Ovary (tissue), 9 donors: ENCODE results near the gene BRWD1. TPM values are rescaled to one million over a fixed set of nuclear protein-coding genes. Genes with fewer than 3 reads are reported as not detected.

ENCODE experiments used
- DNase-seq, 5 donors: peaks; one replicate each; pipeline ENCODE4 v3.0.0-alpha.2; 2019 to 2020
- H3K27ac ChIP-seq, 2 donors: fragments of 200-600 bp; one replicate each; pipeline versions ENCODE4 v1.5.1 to v1.8.0; 2019 to 2022
- H3K27me3 ChIP-seq: fragments of 200-600 bp; one replicate; pipeline ENCODE4 v1.8.0; 2022
- H3K36me3 ChIP-seq: fragments of 200-600 bp; sonication (generic); one replicate; pipeline ENCODE4 v1.5.1; 2019
- H3K4me1 ChIP-seq: one replicate; pipeline ENCODE4 v1.8.1; 2013; ENCODE audit warnings: mild to moderate bottlenecking, moderate library complexity; ENCODE audit not compliant: insufficient read depth
- H3K4me3 ChIP-seq: fragments of 200-600 bp; sonication (generic); one replicate; pipeline ENCODE4 v1.5.1; 2017
- H3K9me3 ChIP-seq, 2 donors: fragments of 200-600 bp in 1 of 2; sonication (generic) in 1 of 2; one replicate each; pipeline versions ENCODE4 v1.5.1 to v1.8.1; 2013 to 2019; ENCODE audit warnings: mild to moderate bottlenecking in 1 of 2, moderate library complexity in 1 of 2
- EP300 ChIP-seq: sonication (generic); formaldehyde crosslinking; IDR thresholded peaks from one replicate; pipeline ENCODE4 v1.6.1; 2017; ENCODE audit warnings: antibody characterized with exemption
- POLR2A ChIP-seq: fragments of 450-650 bp; IDR thresholded peaks from one replicate; pipeline ENCODE4 v1.6.1; 2017; ENCODE audit warnings: antibody characterized with exemption, mild to moderate bottlenecking, moderate library complexity
- WGBS, 3 donors: extraction: QIAGEN DNeasy Blood & Tissue Kit in 1 of 3; methylation state at CpG; one replicate each; pipeline versions ENCODE4 v1.1.5 to v1.1.7; 2013 to 2017; 5-methylcytosine and 5-hydroxymethylcytosine counted together
- intact Hi-C, 4 donors: fragments of 100-400 bp; cut with DNase I; formaldehyde crosslinking; loops; one replicate each; pipeline versions ENCODE4 v1.11.0 to v1.15.1; 2022 to 2023
- polyA plus RNA-seq, 2 donors: library from polyadenylated mRNA; stranded (reverse); fragments of 200-250 nt in 1 of 2; fragments of 350-450 nt in 1 of 2; fragmentation: Illumina TruSeq in 1 of 2; extraction: RNeasy Lipid Tissue Mini Kit (QIAGEN cat#74804) in 1 of 2; gene quantifications; one replicate each; pipeline ENCODE4 v1.2.3, GENCODE V29; 2013 to 2014
- total RNA-seq, 7 donors: library from RNA; depleted of rRNA in 2 of 7; stranded (reverse); fragments of >200 nt in 2 of 7; fragmentation: NEBNext Ultra II Directional in 3 of 7; extraction: Animal tissue kit (Norgen Biotek cat#: 25700) in 3 of 7; gene quantifications; one replicate each; pipeline versions ENCODE4 v1.1.0 to v1.2.4, GENCODE V29; 2016 to 2023
- TF ChIP-seq, protein P1 (sequence below), 3 donors: fragments of 450-650 bp in 2 of 3; fragments of 200-600 bp in 1 of 3; IDR thresholded peaks; one replicate each; pipeline versions ENCODE4 v1.5.1 to v1.8.0; 2016 to 2022; ENCODE audit warnings: antibody characterized with exemption in 3 of 3, mild to moderate bottlenecking in 1 of 3
- donor health status: DM: no; HTN: no; CAD: no; lungs with moderate emphysema.
- donor health status: DM: no; HTN: no; CAD: no.
- donor health status: Bipolar disorder and iron deficiency.
- donor health status: DM: yes; HTN: yes; CAD: no.
- donor health status: DM: no; HTN: no; CAD: no.
- donor health status: DM: yes; HTN: yes; CAD: no.

The BRWD1 gene
- total and polyA plus RNA-seq, 9 donors: 15.7 to 73.0 (median 49.6) TPM

DNA sequence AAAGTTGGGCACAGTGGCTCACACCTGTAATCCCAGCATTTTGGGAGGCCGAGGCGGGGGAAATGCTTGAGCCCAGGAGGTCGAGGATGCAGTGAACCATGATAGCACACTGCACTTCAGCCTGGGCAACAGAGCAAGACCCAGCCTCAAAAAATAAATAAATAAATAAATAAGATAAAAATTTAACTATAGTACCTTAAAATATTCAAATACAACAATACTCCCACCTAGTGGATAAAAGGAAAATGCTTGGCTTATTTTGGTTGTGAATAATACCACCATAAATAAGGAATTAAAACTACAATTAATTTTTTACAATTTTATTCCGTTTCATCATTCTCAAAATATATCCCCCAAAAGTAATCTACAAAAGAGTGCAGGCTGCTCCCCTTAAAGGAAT, 138.3 kb downstream of the BRWD1 start:
- WGBS, 3 donors: 74 to 77% (median 75%) methylated on average over 4 of the region's 4 CpGs
- no peaks in the 10 kb centered on the region for H3K9me3 ChIP-seq
- H3K36me3 ChIP-seq: no peaks in the 10 kb centered on the region
- TF ChIP-seq EP300 (no peak), POLR2A (no peak)
- TF ChIP-seq, protein P1, sequence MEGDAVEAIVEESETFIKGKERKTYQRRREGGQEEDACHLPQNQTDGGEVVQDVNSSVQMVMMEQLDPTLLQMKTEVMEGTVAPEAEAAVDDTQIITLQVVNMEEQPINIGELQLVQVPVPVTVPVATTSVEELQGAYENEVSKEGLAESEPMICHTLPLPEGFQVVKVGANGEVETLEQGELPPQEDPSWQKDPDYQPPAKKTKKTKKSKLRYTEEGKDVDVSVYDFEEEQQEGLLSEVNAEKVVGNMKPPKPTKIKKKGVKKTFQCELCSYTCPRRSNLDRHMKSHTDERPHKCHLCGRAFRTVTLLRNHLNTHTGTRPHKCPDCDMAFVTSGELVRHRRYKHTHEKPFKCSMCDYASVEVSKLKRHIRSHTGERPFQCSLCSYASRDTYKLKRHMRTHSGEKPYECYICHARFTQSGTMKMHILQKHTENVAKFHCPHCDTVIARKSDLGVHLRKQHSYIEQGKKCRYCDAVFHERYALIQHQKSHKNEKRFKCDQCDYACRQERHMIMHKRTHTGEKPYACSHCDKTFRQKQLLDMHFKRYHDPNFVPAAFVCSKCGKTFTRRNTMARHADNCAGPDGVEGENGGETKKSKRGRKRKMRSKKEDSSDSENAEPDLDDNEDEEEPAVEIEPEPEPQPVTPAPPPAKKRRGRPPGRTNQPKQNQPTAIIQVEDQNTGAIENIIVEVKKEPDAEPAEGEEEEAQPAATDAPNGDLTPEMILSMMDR (IDR thresholded peaks at IDR 0.05): no peak
- H3K27ac ChIP-seq: no peak overlapping the region
- DNase-seq: no peak
- no peak overlapping the region for H3K4me3 ChIP-seq
- intact Hi-C loops: no loop called here
- H3K4me1 ChIP-seq: no peaks in the 10 kb centered on the region
- no peaks in the 10 kb centered on the region for H3K27me3 ChIP-seq

DNA sequence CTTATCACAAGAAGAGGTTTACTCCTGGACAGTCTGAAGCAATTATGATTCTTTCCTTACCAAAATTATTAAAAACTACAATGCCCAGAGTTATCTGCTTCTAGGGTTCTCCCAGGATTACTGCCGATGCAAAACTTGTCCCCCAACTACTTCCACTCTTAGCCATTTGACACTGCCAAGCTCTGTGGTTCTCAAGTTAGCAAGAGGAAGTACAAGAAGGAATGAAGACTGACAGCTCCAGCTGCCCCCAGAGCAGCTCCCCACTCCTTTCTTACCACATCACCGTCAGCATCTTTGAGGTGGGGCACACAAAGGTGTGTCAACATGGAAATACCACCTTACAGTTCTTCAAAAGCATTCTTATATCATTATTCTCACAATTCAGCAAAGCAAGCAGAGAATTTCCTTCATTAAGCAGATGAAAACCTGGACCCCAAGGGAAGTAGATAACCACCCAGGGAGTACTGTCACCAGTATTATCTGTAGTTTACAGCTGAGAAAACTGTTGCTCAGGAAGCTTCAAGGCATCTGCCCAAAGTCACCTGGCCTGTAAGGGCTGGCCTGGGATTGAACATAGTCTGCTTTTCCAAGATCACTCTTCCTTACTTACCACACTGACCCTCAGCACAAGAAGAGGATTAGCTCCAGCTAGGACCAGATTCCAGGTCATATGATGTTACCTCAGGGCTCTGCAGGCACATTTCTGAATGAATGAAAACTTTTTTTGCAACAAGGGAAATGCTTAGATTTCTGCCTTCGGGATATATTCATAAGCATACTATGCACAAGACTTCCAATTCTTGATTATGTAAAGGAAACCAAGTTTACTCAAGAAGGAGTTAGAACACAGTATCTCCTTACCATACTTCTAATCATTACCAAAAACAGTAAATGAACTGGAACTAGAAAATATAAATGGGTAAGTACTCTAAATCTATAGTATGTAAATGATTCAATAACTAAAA, 139.4 kb downstream of the BRWD1 start:
- Histone ChIP-seq H3K27me3 (no peaks in the 10 kb centered on the region), H3K9me3 (no peaks in the 10 kb centered on the region), H3K4me3 (no peak overlapping the region), H3K36me3 (no peaks in the 10 kb centered on the region), H3K4me1 (no peaks in the 10 kb centered on the region), H3K27ac (no peak overlapping the region)
- 89 to 93% (median 89%) methylated on average over 3 of the region's 3 CpGs for WGBS, 3 donors
- DNase-seq: no peak
- intact Hi-C loops: no loop called here
- TF ChIP-seq EP300 (no peak), POLR2A (no peak)
- TF ChIP-seq, protein P1 (IDR thresholded peaks at IDR 0.05): no peak

DNA sequence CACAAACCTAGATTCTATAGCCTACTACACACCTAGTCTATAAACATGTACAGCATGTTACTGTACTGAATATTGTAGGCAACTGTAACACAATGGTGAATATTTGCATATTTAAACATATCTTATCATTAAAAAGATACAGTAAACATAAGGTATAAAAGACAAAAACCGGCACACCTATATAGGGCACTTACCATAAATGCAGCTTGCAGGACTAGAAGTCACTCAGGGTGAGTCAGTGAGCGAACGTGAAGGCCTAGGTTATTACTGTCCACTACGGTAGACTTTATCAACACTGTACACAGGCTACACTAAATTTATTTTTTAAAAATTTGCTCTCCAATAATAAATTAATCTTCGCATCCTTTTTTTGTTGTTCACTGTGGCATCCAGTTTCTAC, 143.5 kb downstream of the BRWD1 start:
- WGBS, 3 donors: 94 to 96% (median 95%) methylated on average over 5 of the region's 5 CpGs
- intact Hi-C loops: no loop called here
- Histone ChIP-seq H3K36me3 (no peaks in the 10 kb centered on the region), H3K4me1 (no peaks in the 10 kb centered on the region), H3K4me3 (no peak overlapping the region), H3K27me3 (no peaks in the 10 kb centered on the region), H3K9me3 (no peaks in the 10 kb centered on the region), H3K27ac (no peak overlapping the region)
- TF ChIP-seq POLR2A: no peak
- TF ChIP-seq EP300: no peak
- TF ChIP-seq, protein P1 (IDR thresholded peaks at IDR 0.05): no peak
- no peak for DNase-seq

GRCh38 chr21:39168800-39169199, 144.6 kb downstream of the BRWD1 start:
- Histone ChIP-seq H3K27ac (no peak overlapping the region), H3K4me3 (no peak overlapping the region), H3K27me3 (no peaks in the 10 kb centered on the region), H3K4me1 (no peaks in the 10 kb centered on the region), H3K36me3 (no peaks in the 10 kb centered on the region), H3K9me3 (peaks cover 0 to 10% of the 10 kb centered on the region in 2 donors)
- intact Hi-C loops: no loop called here
- TF ChIP-seq EP300 (no peak), POLR2A (no peak)
- TF ChIP-seq, protein P1 (IDR thresholded peaks at IDR 0.05): no peak
- no peak for DNase-seq
- WGBS, 3 donors: 95 to 99% (median 95%) methylated on average over 2 of the region's 2 CpGs
